Adrenal gland (tissue), 12 donors: ENCODE data around the gene COQ9. TPM values are rescaled to one million over a fixed set of nuclear protein-coding genes. Genes with fewer than 3 reads are reported as not detected.

Experiments
- DNase-seq, 7 donors: peaks; one replicate each; pipeline ENCODE4 v3.0.0-alpha.2; 2019 to 2020
- H3K27ac ChIP-seq, 5 donors: fragments of 200-600 bp; sonication (generic) in 4 of 5; 1 replicate in 3 of 5; 2 replicates in 2 of 5; pipeline versions ENCODE4 v1.5.1 to v1.8.0; 2016 to 2020; ENCODE audit warnings: mild to moderate bottlenecking in 1 of 5
- H3K27me3 ChIP-seq: fragments of 200-600 bp; 2 replicates; pipeline ENCODE4 v1.8.0; 2021
- H3K36me3 ChIP-seq, 2 donors: fragments of 200-600 bp; replicated peaks in 1 of 2; 1 replicate in 1 of 2; 2 replicates in 1 of 2; pipeline versions ENCODE4 v1.5.1 to v1.8.0; 2018 to 2022
- H3K4me1 ChIP-seq, 2 donors: fragments of 200-600 bp; replicated peaks in 1 of 2; 1 replicate in 1 of 2; 2 replicates in 1 of 2; pipeline versions ENCODE4 v1.5.1 to v1.8.0; 2018 to 2021
- H3K4me3 ChIP-seq, 4 donors: fragments of 200-600 bp; sonication (generic) in 3 of 4; one replicate each; pipeline ENCODE4 v1.5.1; 2016 to 2018
- H3K9me3 ChIP-seq, 3 donors: fragments of 200-600 bp; sonication (generic) in 1 of 3; replicated peaks in 1 of 3; 1 replicate in 2 of 3; 2 replicates in 1 of 3; pipeline versions ENCODE4 v1.5.1 to v1.8.0; 2016 to 2021
- CTCF ChIP-seq, 6 experiments: fragments of 450-650 bp in 4 of 6; fragments of 200-600 bp in 2 of 6; sonication (generic) in 1 of 6; IDR thresholded peaks; 1 replicate in 5 of 6; 2 replicates in 1 of 6; pipeline versions ENCODE4 v1.5.1 to v1.8.0; 2016 to 2021; ENCODE audit warnings: antibody characterized with exemption in 6 of 6, mild to moderate bottlenecking in 2 of 6, moderate library complexity in 1 of 6
- POLR2A ChIP-seq, 2 donors: fragments of 450-650 bp; IDR thresholded peaks; one replicate each; pipeline ENCODE4 v1.6.1; 2017; ENCODE audit warnings: antibody characterized with exemption in 2 of 2, mild to moderate bottlenecking in 2 of 2, moderate library complexity in 1 of 2
- WGBS, 4 donors: extraction: QIAGEN DNeasy Blood & Tissue Kit in 2 of 4; methylation state at CpG; one replicate each; pipeline versions ENCODE4 v1.1.5 to v1.1.7; 2013 to 2017; 5-methylcytosine and 5-hydroxymethylcytosine counted together
- intact Hi-C, 2 donors: fragments of 100-400 bp; cut with DNase I; formaldehyde crosslinking; loops; one replicate each; pipeline versions ENCODE4 v1.14.1 to v1.15.0; 2022 to 2023
- polyA plus RNA-seq, 3 donors: library from polyadenylated mRNA; stranded (reverse); fragments of 200-250 nt in 2 of 3; fragments of 350-450 nt in 1 of 3; fragmentation: Illumina TruSeq in 1 of 3; extraction: RNeasy Lipid Tissue Mini Kit (QIAGEN cat#74804) in 1 of 3; gene quantifications; one replicate each; pipeline ENCODE4 v1.2.3, GENCODE V29; 2013 to 2014
- total RNA-seq, 9 donors: library from RNA; depleted of rRNA in 4 of 9; stranded (reverse); fragments of >200 nt in 4 of 9; fragments of 120-200 nt in 1 of 9; fragmentation: NEBNext Ultra II Directional in 1 of 9; extraction: Animal tissue kit (Norgen Biotek cat#: 25700) in 1 of 9; gene quantifications; one replicate each; pipeline versions ENCODE4 v1.1.0 to v1.2.4, GENCODE V29; 2013 to 2023
- donor health status: healthy with polysubstance abuse.
- donor health status: Bipolar disorder and iron deficiency.
- donor health status: DM: yes; HTN: yes; CAD: no.
- donor health status: DM: no; HTN: no; CAD: no.
- donor health status: DM: no; HTN: no; CAD: no.
- donor health status: DM: yes; HTN: yes; CAD: no.

Gene COQ9
- total and polyA plus RNA-seq, 12 donors: 60.9 to 277 (median 88.6) TPM

- DNase-seq: no peak
- H3K9me3 ChIP-seq: no peaks in the 10 kb centered on the region
- peaks cover 0 to 20% of the 10 kb centered on the region in 2 donors for H3K36me3 ChIP-seq
- intact Hi-C loops: loop anchor here in 1 of 2 donors (5.0 kb wide), 1 partner anchor 40 kb away; no protein-coding TSS in a partner anchor
- no peaks in the 10 kb centered on the region for H3K27me3 ChIP-seq
- H3K4me1 ChIP-seq: peaks cover 0 to 22% of the 10 kb centered on the region in 2 donors
- TF ChIP-seq POLR2A (IDR thresholded peaks at IDR 0.05) (no peak), CTCF (IDR thresholded peaks at IDR 0.05) (no peak)
- 73 to 83% (median 78%) methylated on average over 3 to 9 of the region's 9 CpGs for WGBS, 4 donors
- no peak overlapping the region for H3K27ac ChIP-seq
- no peak overlapping the region for H3K4me3 ChIP-seq
These were observed 30.4 kb downstream of the COQ9 start for GRCh38 chr16:57477531-57478202.

GRCh38 chr16:57478396-57479204 is 31.3 kb downstream of the COQ9 start:
- DNase-seq: no peak
- Histone ChIP-seq H3K9me3 (no peaks in the 10 kb centered on the region), H3K4me3 (peak overlapping the region in 1 of 4 donors; percentile 48), H3K36me3 (peaks cover 0 to 11% of the 10 kb centered on the region in 2 donors), H3K27ac (peak overlapping the region in 2 of 5 donors; percentile 60 to 85), H3K27me3 (no peaks in the 10 kb centered on the region), H3K4me1 (peaks cover 0 to 27% of the 10 kb centered on the region in 2 donors)
- intact Hi-C loops: loop anchor here in 1 of 2 donors (5.0 kb wide), 1 partner anchor 39 kb away; no protein-coding TSS in a partner anchor
- whole genome bisulfite sequencing, 4 donors: 59 to 68% (median 60%) methylated on average over 13 to 15 of the region's 15 CpGs
- no peak for TF ChIP-seq CTCF (IDR thresholded peaks at IDR 0.05)
- no peak for TF ChIP-seq POLR2A (IDR thresholded peaks at IDR 0.05)

GRCh38 chr16:57479205-57479975 is 32.1 kb downstream of the COQ9 start:
- Histone ChIP-seq H3K9me3 (no peaks in the 10 kb centered on the region), H3K27me3 (no peaks in the 10 kb centered on the region), H3K4me1 (peaks cover 0 to 27% of the 10 kb centered on the region in 2 donors), H3K36me3 (peaks cover 0 to 4% of the 10 kb centered on the region in 2 donors), H3K27ac (peak overlapping the region in 2 of 5 donors; percentile 60 to 85), H3K4me3 (peak overlapping the region in 1 of 4 donors; percentile 48)
- peak in 1 of 7 donors; percentile 37 for DNase-seq
- no peak for TF ChIP-seq CTCF (IDR thresholded peaks at IDR 0.05)
- TF ChIP-seq POLR2A (IDR thresholded peaks at IDR 0.05): no peak
- 29 to 53% (median 43%) methylated on average over 18 to 36 of the region's 36 CpGs for WGBS, 4 donors
- intact Hi-C loops: loop anchor here in 1 of 2 donors (5.0 kb wide), 1 partner anchor 38 kb away; no protein-coding TSS in a partner anchor
